ENCODE results near the gene CSPG4. TPM values are rescaled to one million over a fixed set of nuclear protein-coding genes. Genes with fewer than 3 reads are reported as not detected.

Gene CSPG4
- total and polyA plus RNA-seq, 2 donors (not counting 1 experiment from before 2014, with no cell fraction given) = 0.03 to 0.15 TPM

DNA sequence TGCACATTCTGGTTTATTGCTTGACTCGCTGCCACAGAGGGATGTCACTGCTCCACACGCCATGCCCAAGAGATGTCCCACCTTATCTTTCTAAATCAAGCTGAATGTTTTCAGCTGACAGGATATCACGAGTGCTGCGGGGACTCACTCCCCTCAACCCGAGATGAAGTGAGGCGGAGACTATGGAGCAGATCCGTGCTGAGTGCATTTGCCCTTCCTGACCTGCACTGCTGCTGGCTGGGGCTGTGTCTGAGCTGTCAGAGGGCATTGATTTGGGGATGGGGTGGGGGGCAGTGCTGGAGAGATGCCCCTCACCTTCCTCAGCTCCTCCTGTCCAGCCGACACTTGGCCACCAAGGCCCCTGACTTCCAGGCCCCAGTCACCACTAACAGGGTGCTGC is 40.5 kb upstream of the CSPG4 start:
- ATAC-seq (ENCODE audit: low read depth) (no peak), DNase-seq (no peak)
- Histone ChIP-seq H3K4me1 (ENCODE audit: control insufficient read depth in 2 of 2, insufficient read depth in 2 of 2, low read length in 2 of 2) (peaks cover 0 to 7% of the 10 kb centered on the region in 2 donors), H3K4me2 (replicated peaks; ENCODE audit: low read depth, low read length, poor library complexity, severe bottlenecking) (no peak overlapping the region), H3K36me3 (replicated peaks in 1 of 2; ENCODE audit: control extremely low read depth in 1 of 2, control insufficient read depth in 1 of 2, extremely low read depth in 1 of 2, insufficient read depth in 2 of 2, low read length in 1 of 2) (no peaks in the 10 kb centered on the region), H4K20me1 (ENCODE audit: control insufficient read depth, insufficient read depth, low read length, poor library complexity, severe bottlenecking) (no peaks in the 10 kb centered on the region), H3K27ac (ENCODE audit: low read length in 2 of 2) (no peak overlapping the region), H3K79me2 (ENCODE audit: control insufficient read depth, insufficient read depth, low read length) (no peaks in the 10 kb centered on the region), H3K4me3 (ENCODE audit: control extremely low read depth in 1 of 5, extremely low read depth in 1 of 5, insufficient read depth in 1 of 5, low read depth in 2 of 5, low read length in 4 of 5) (no peak overlapping the region), H3K9ac (ENCODE audit: low read length) (no peak overlapping the region), H2AFZ (ENCODE audit: insufficient read depth, low read depth, low read length, poor library complexity, severe bottlenecking) (no peak overlapping the region), H3K27me3 (replicated peaks in 1 of 4; ENCODE audit: control extremely low read depth in 1 of 4, control insufficient read depth in 3 of 4, insufficient read depth in 4 of 4, low read length in 3 of 4) (no peaks in the 10 kb centered on the region), H3K9me3 (ENCODE audit: control extremely low read depth in 1 of 3, control insufficient read depth in 2 of 3, insufficient read depth in 1 of 3, low read length in 2 of 3) (no peaks in the 10 kb centered on the region)
- Mint-ChIP-seq H3K27me3 (peaks cover 7% of the 10 kb centered on the region), H3K4me3 (no peak overlapping the region), H3K27ac (no peak overlapping the region), H3K4me1 (peaks cover 13% of the 10 kb centered on the region), H3K9me3 (ENCODE audit: insufficient read depth) (no peaks in the 10 kb centered on the region)
- intact Hi-C loops (cut with micrococcal nuclease) = no loop called here
- TF ChIP-seq, protein P1, sequence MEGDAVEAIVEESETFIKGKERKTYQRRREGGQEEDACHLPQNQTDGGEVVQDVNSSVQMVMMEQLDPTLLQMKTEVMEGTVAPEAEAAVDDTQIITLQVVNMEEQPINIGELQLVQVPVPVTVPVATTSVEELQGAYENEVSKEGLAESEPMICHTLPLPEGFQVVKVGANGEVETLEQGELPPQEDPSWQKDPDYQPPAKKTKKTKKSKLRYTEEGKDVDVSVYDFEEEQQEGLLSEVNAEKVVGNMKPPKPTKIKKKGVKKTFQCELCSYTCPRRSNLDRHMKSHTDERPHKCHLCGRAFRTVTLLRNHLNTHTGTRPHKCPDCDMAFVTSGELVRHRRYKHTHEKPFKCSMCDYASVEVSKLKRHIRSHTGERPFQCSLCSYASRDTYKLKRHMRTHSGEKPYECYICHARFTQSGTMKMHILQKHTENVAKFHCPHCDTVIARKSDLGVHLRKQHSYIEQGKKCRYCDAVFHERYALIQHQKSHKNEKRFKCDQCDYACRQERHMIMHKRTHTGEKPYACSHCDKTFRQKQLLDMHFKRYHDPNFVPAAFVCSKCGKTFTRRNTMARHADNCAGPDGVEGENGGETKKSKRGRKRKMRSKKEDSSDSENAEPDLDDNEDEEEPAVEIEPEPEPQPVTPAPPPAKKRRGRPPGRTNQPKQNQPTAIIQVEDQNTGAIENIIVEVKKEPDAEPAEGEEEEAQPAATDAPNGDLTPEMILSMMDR (IDR thresholded peaks at IDR 0.05) = no peak
- TF ChIP-seq EZH2 (IDR thresholded peaks at IDR 0.05; ENCODE audit: borderline replicate concordance, insufficient read depth, low read depth, low read length, poor library complexity, severe bottlenecking) = no peak
- POLR2A ChIA-PET = no interaction called here
- CTCF ChIA-PET = no interaction called here
- WGBS (ENCODE audit: insufficient coverage) = 98% methylated on average over 8 of the region's 8 CpGs

DNA sequence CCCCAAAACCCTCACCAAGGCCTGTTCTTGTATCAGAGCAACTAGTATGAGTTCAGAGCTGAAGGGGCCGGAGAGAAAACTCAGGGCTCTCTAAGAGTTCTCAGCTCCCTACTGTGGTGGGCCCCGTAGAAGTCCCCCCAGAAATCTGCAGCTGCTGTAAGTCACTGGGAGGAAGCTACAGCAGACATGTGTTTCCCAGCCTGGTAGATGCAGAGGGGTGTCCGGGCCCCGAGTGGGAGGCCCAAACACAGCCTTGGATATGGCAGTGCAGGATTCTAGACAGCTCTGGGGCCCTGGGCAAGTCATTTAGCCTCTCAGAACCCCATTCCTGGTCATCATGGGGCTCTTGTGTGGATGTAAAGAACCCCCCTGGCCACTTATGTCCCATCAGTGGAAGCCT is 39.2 kb upstream of the CSPG4 start:
- Mint-ChIP-seq H3K4me3 (no peak overlapping the region), H3K9me3 (ENCODE audit: insufficient read depth) (no peaks in the 10 kb centered on the region), H3K4me1 (peaks cover 8% of the 10 kb centered on the region), H3K27ac (no peak overlapping the region), H3K27me3 (peaks cover 9% of the 10 kb centered on the region)
- no peaks in the 10 kb centered on the region for H3K9me3 ChIP-seq (ENCODE audit: control extremely low read depth in 1 of 3, control insufficient read depth in 2 of 3, insufficient read depth in 1 of 3, low read length in 2 of 3)
- H3K79me2 ChIP-seq (ENCODE audit: control insufficient read depth, insufficient read depth, low read length) = no peaks in the 10 kb centered on the region
- H3K4me2 ChIP-seq (replicated peaks; ENCODE audit: low read depth, low read length, poor library complexity, severe bottlenecking) = no peak overlapping the region
- ATAC-seq (ENCODE audit: low read depth) (no peak), DNase-seq (no peak)
- ChIA-PET CTCF (no interaction called here), POLR2A (no interaction called here)
- H3K27ac ChIP-seq (ENCODE audit: low read length in 2 of 2) = no peak overlapping the region
- H3K4me3 ChIP-seq (ENCODE audit: control extremely low read depth in 1 of 5, extremely low read depth in 1 of 5, insufficient read depth in 1 of 5, low read depth in 2 of 5, low read length in 4 of 5) = no peak overlapping the region
- H4K20me1 ChIP-seq (ENCODE audit: control insufficient read depth, insufficient read depth, low read length, poor library complexity, severe bottlenecking) = no peaks in the 10 kb centered on the region
- H3K9ac ChIP-seq (ENCODE audit: low read length) = no peak overlapping the region
- intact Hi-C loops (cut with micrococcal nuclease) = no loop called here
- H3K4me1 ChIP-seq (ENCODE audit: control insufficient read depth in 2 of 2, insufficient read depth in 2 of 2, low read length in 2 of 2) = peaks cover 0 to 7% of the 10 kb centered on the region in 2 donors
- 24% methylated on average over 4 of the region's 4 CpGs for WGBS (ENCODE audit: insufficient coverage)
- no peaks in the 10 kb centered on the region for H3K27me3 ChIP-seq (replicated peaks in 1 of 4; ENCODE audit: control extremely low read depth in 1 of 4, control insufficient read depth in 3 of 4, insufficient read depth in 4 of 4, low read length in 3 of 4)
- no peaks in the 10 kb centered on the region for H3K36me3 ChIP-seq (replicated peaks in 1 of 2; ENCODE audit: control extremely low read depth in 1 of 2, control insufficient read depth in 1 of 2, extremely low read depth in 1 of 2, insufficient read depth in 2 of 2, low read length in 1 of 2)
- TF ChIP-seq, protein P1 (IDR thresholded peaks at IDR 0.05) = no peak
- TF ChIP-seq EZH2 (IDR thresholded peaks at IDR 0.05; ENCODE audit: borderline replicate concordance, insufficient read depth, low read depth, low read length, poor library complexity, severe bottlenecking) = no peak
- H2AFZ ChIP-seq (ENCODE audit: insufficient read depth, low read depth, low read length, poor library complexity, severe bottlenecking) = no peak overlapping the region
